ENCODE results near the gene SELENOT. TPM values are rescaled to one million over a fixed set of nuclear protein-coding genes. Genes with fewer than 3 reads are reported as not detected.

SELENOT gene
- total RNA-seq (2014; rRNA removed; shearing (Covaris generic)): 243 and 244 TPM in 2 replicates

GRCh38 chr3:150603153-150603979 lies at the start of gene SELENOT:
Gene SELENOT (plus strand): TSS chr3:150603321. CDS start chr3:150603363, 42 bp downstream.
- peak; percentile 97 for DNase-seq (ENCODE audit: low read depth)

- no peak for DNase-seq (ENCODE audit: low read depth)
Observed at GRCh38 chr3:150555859-150556436, 47.2 kb upstream of the SELENOT start.

GRCh38 chr3:150556792-150557191 lies 46.3 kb upstream of the SELENOT start:
- DNase-seq (ENCODE audit: low read depth): no peak

- no peak for DNase-seq (ENCODE audit: low read depth)
Observed at GRCh38 chr3:150557725-150558124, 45.4 kb upstream of the SELENOT start.

GRCh38 chr3:150564243-150564642 lies 38.9 kb upstream of the SELENOT start:
- DNase-seq (ENCODE audit: low read depth): no peak

- no peak for DNase-seq (ENCODE audit: low read depth)
Observed at GRCh38 chr3:150567328-150567727, 35.8 kb upstream of the SELENOT start.

GRCh38 chr3:150577855-150578254 lies 25.3 kb upstream of the SELENOT start:
- DNase-seq (ENCODE audit: low read depth): peak; percentile 35

- no peak for DNase-seq (ENCODE audit: low read depth)
Observed at GRCh38 chr3:150581174-150581573, 21.9 kb upstream of the SELENOT start.

- no peak for DNase-seq (ENCODE audit: low read depth)
Observed at GRCh38 chr3:150582620-150583019, 20.5 kb upstream of the SELENOT start.

GRCh38 chr3:150583028-150583427 lies 20.1 kb upstream of the SELENOT start:
- no peak for DNase-seq (ENCODE audit: low read depth)

- DNase-seq (ENCODE audit: low read depth): no peak
Observed at GRCh38 chr3:150588027-150588830, 14.9 kb upstream of the SELENOT start.

- DNase-seq (ENCODE audit: low read depth): no peak
Observed at GRCh38 chr3:150589759-150590158, 13.4 kb upstream of the SELENOT start.

GRCh38 chr3:150594150-150594549 lies 9.0 kb upstream of the SELENOT start:
- DNase-seq (ENCODE audit: low read depth): no peak

- no peak for DNase-seq (ENCODE audit: low read depth)
Observed at GRCh38 chr3:150597646-150598045, 5.5 kb upstream of the SELENOT start.

- peak; percentile 93 for DNase-seq (ENCODE audit: low read depth)
Observed at GRCh38 chr3:150599611-150600297, 3.4 kb upstream of the SELENOT start.

GRCh38 chr3:150600647-150601530 lies 2.2 kb upstream of the SELENOT start:
- DNase-seq (ENCODE audit: low read depth): peak; percentile 52

- no peak for DNase-seq (ENCODE audit: low read depth)
Observed at GRCh38 chr3:150602426-150603152, 532 bp upstream of the SELENOT start.

GRCh38 chr3:150603980-150604319 lies 829 bp downstream of the SELENOT start:
- no peak for DNase-seq (ENCODE audit: low read depth)

GRCh38 chr3:150605998-150606641 lies 3.0 kb downstream of the SELENOT start:
- DNase-seq (ENCODE audit: low read depth): no peak
